Suppressor macrophage treated with lipopolysaccharide for 1 hour (primary cell): ENCODE results near the gene KRT86.
"Not testable (repeated sequence)": the region's sequence is repeated elsewhere in the genome, so short reads cannot be mapped to it uniquely, and the experiment has no call there.

Experiments
- DNase-seq, 3 donors: peaks; one replicate each; pipeline ENCODE4 v3.0.0-alpha.2; 2020 to 2022

The KRT86 gene

GRCh38 chr12:52270541-52271070 is 3.8 kb upstream of the KRT86 start:
- DNase-seq, result no peak

DNA sequence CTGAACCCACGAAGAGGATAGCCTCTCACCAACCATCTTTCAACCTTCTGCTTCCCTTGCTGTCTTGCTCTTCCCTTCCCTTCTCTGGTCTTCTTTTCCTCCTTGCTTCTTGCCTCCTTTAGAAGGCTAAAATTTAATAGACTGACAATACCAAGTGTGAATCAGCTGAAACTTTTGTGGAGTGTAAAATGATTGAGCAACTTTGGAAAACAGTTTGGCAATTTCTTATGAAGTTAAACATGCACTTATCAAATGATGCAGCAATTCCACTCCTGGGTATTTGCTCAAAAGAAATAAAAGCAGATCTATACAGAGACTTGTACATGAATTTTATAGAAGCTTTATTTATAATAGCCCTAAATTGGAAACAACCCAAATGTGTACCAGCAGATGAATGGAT is 3.3 kb upstream of the KRT86 start:
- DNase-seq, result peak in 2 of 3 donors; percentile 58 to 63

DNA sequence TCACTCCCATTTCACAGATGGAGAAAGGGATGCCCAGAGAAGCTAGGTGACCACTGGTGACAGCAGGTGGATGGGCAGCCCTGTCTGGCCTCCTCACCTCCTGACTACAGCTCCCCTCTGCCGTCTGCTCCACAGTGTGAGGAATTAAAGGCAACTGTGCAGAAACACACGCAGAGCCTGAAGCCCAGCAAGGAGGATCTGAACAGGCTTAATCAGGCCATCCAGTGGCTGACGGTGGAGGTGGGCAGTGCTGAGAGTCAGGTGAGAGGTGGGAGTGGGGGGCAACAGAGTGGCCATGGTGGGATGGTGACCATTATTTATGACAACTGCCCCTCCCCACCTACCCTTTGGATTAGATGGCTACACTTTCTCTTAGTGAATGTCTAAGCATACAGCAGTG is 1.2 kb downstream of the KRT86 start:
- DNase-seq, result no peak

- no peak for DNase-seq
Measured at GRCh38 chr12:52277486-52278245, 3.2 kb downstream of the KRT86 start.

DNA sequence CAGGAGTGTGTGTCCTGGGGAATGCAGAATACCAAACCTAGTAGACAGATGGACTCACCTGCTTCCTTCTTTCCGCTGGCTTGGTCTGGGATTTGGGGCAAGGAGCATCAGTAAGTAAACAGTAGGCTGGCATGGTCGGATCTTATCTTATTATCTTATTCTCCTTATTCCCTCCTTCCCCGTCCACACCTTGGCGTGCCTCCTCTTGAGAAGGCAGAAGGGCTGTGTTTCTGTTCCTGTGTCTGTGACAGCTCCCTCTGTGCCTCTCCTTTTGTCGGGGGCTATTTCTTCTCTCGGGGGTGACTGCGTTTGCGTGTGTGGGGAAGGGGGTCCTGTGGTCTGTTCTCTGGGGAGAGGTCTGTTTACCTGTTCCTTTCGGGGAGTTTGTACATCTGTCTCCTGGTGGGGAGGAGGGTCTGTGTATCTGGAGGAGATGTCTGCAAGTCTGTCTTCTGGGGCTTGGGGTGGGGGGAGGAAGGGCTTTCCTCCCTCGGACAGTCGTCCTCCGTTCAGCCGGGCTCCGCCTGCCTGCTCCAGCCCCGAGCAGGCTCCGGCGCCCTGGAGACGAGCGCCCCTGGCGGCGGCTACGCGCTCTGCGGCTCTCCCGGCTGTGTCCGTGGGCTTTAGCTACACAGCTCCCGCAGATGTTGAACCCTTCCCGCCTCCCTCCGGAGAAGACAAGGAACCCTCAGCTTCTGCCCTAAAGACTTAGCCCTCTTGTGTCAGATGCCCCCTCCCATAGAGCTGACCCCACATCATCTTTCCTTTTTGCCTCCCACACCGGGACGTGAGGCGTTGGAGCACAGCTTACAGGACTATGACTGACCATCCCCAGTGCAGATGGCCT is 4.4 kb downstream of the KRT86 start:
- DNase-seq, result peak; percentile 79 to 90 (median 88)

DNA sequence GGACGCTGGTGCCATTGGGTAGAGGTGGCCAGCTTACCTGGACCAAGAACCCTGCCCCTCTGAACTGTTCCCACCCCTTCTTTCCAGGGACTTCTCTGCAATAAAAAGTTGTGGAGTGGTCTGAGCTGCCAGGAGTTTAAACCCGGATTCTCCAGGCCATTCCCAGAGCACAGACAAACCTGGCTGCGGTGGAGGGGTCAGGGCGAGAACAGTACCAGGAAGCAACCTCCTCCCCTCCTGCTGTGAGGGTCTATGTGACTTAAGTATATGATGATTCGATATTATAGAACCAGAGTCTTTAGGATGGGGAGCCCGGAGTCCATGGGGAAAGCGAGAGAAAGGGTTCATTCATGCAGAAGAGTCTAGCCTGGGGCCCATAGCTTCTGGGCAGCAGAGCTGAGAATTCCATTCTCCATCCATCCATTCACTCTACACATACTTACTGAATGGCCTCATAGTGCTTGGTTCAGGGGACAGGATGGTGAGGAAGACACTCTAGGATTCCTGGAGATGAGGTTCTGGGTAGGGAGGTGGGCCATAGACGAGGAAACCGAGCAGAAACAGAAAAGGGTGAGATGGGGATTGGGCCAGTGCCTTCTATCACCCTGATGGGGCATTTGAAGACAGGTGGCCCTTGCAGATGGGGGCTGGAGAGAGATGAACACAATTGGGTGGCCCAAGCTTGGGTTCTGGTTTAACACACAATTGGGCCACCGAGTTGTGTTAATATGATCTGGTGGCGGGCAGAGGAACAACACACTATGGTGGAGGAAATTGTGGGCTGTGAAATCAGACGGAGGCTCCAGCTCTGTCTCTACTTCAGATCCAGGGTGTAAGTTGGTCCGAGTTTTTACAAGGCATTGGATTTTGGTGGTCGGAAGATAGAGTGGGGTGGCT is 5.2 kb downstream of the KRT86 start:
- no peak for DNase-seq

DNA sequence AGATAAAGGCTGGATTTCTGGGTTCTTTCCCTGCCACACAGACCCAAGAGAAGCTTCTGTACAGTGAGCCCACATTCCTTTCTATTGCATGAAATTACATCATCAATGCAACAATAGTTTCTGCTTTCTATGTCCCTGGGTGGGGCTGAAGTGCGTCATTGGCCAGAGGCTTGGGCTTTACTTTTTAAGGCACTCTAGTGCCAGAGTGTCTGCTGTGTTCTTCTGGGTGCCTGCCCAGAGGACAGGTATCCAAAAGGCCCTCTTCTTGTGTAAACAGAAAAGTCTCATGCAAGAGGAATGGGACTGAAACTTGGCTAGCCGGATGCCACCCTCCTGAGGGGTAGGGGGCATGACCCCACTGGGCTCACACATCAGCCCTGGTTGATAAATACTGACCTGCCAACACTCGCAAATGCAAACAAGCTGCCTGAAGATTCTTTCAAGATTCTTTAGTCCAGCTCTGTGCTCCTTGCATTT is 5.9 kb downstream of the KRT86 start:
- DNase-seq, result peak; percentile 82 to 90 (median 89)

- no peak for DNase-seq
Measured at GRCh38 chr12:52280796-52281560, 6.5 kb downstream of the KRT86 start.

DNA sequence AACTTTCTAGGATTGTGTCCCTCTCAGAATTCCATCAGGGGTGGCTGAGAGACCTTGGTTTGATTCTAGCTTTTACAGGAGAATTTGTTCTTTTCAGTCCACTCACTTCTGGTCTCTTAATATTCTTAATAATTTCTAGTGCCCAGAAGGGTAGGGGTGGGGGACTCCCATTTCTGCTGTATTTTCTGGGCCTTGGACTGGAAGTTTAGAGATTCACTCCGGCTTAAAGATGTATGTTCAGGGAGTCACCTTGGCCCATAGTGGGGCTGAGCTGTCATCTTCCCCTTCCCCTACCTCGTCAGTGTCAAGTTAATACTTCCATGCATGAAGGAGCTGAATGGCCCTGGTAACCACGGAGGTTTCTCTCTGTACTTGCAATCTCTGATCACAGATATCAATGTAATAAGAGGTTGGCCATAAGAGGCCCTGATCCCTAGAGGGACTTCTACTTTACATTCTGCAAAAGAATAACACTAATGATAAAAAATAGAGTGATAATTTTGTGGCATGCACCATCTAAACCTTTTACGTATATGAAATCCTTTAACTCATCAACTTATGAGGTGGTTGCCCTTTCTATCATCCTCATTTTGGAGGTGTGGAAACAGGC is 10.2 kb downstream of the KRT86 start:
- DNase-seq, result no peak

GRCh38 chr12:52285172-52285745 is 10.8 kb downstream of the KRT86 start:
- no peak for DNase-seq

GRCh38 chr12:52285851-52286530 is 11.5 kb downstream of the KRT86 start:
- no peak for DNase-seq

DNA sequence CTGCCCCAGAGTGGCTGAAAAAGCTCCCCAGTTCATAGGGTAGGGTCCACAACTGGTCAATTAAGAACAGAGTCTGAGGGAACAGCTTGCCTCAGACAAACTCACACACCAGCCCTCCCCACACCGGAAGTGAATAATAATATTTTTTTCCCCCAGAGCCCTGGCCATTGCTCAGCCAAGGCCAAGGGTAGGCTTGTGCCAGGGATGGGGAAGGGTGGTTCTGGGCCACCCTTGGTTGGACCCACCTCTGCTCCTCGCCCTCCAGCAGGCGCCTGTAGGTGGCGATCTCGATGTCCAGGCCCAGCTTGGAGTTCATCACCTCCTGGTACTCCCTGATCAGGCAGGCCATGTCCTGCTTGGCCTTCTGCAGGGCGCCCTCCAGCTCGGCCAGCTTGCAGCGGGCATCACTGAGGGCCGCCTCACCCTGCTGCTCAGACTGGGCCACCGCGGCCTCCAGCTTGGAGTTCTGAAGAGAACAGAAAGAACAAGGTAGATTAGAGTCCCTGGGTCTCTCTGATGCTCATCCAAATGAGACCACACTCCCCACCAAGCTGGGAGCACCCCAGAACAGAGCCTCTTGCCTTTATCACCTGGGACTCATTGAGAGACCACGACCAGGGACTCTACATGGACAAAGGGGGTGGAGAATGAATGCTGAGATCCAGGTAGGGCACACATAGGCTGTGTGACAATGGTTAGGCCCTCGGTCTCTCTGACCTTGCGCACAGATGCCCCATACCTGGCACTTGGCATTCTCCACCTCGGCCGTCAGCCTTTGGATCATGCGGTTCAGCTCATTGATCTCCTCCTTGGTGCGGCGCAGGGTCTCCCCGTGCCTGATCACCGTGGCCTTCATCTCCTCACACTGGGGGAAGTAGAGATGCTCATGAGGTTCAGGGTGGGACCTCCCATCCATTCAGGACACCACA is 12.7 kb downstream of the KRT86 start:
- DNase-seq, result not testable (repeated sequence)

DNA sequence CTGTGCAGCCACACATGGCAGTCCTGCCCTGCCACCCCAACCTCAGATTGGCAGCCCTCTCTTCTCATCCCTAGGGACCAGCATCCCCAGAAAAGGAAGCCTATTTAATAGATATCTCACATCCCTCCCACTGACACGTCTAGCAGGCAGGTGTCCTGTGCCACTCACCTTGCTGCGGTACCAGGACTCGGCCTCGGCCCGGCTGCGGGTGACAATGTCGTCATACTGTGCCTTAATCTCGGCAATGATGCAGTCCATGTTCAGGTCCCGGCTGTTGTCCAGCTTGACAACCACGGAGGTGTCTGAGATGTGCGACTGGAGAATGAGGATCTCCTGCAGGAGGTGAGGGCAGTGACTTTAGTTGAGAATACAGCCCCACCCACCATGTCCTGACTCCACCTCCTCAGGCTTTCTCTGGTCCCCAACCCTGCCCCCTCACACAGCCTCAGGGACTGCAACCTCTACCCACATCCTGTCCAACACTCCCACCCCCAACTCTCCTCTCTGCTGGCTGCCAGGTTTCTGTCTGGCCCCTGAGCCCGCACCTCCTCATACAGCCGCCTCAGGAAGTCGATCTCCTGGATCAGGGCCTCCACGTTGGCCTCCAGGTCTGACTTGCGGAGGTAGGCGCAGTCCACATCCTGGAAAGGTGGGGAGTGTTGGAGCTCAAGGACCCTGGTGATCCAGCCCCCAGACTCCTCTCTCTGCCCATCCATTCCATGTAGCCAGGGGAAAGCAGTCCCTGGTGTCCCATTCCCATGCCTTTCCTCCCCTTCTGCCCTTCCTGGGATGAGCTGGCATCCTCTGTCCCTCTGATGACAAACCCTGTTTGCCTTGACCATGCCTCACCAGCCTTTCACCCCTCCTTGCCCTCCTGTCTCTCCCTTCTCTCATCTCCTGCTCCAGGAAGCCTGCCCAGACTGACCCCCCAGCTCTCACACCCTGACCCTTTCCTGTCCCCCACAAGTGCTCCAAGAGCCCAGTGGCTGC is 13.7 kb downstream of the KRT86 start:
- not testable (repeated sequence) for DNase-seq

- DNase-seq, result not testable (repeated sequence)
Measured at GRCh38 chr12:52290483-52291134, 16.2 kb downstream of the KRT86 start.

DNA sequence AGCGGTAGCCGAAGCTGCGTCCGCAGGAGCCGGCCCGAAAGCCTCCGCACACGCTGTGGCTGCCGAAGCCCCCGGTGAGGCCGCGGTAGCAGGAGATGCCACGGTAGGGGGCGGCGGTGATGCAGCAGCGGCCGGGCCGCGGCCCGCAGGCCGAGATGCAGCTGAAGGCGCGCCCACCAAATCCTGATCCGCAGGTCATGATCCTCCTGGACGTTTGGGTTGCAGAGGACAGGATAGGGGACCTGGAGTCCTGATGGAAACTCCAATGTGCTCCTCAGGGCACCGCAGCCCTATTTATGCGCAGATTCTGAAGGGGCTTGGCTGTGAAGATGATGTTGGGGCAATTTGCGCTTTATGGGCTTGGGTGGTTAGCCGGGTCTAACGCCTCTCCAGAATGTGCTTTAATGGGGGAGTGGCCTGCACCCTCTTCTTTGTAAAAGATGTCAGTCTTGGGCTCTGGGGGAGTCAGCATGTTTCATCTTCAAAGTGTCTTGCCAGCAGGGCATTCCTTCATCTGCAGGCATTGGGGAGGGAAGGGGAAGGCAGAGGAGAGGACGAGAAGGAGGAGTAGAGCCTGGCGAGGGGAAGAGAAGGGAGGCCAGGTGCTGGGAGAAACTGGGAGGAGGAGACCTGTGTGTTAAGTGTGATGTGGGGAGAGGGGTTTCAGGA is 17.0 kb downstream of the KRT86 start, which contains the start of gene KRT81:
KRT81 (minus strand) TSS at position 268 of the 669 bp plus-strand sequence; CDS start at position 199, 69 bp downstream.
- DNase-seq, result no peak

DNA sequence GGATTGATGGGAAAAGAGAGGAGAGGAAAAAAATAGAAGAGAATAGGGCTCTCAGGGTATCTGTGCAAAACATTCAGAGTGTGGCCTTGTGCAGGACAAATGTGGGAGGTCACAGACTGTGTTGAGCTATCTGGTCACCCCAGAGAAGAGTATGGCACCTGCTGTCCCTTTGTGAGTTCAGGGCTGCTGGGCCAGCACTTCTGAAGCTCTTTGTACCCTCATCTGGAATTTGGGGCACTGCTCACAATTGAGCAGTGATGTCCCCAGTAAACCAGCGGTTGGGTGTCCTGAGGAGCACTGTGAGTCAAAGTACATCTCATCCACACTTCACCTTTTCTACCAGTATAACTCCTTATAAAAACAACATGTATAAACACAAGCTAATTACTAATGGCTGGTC is 19.5 kb downstream of the KRT86 start:
- no peak for DNase-seq

- no peak for DNase-seq
Measured at GRCh38 chr12:52294803-52295202, 20.4 kb downstream of the KRT86 start.
